Forelimb muscle (tissue), 1 donor: Measurements from ENCODE around the gene CNGA4. TPM values are rescaled to one million over a fixed set of nuclear protein-coding genes. Genes with fewer than 3 reads are reported as not detected.

Experiments used
- DNase-seq: peaks from one replicate; pipeline ENCODE4 v3.0.0-alpha.2; 2013; ENCODE audit warnings: low read depth
- polyA plus RNA-seq: library from polyadenylated mRNA; unstranded; fragments of 120-200 nt; gene quantifications from one replicate; pipeline ENCODE4 v1.2.1, GENCODE V29; 2013; ENCODE audit not compliant: insufficient read length

CNGA4 gene
- polyA plus RNA-seq, result 0.15 TPM

- no peak for DNase-seq
Observed at GRCh38 chr11:6238902-6239301, at the start of gene CNGA4. Gene CNGA4, plus strand, starts transcription at chr11:6239089. Its CDS starts 118 bp downstream, at chr11:6239207.

- DNase-seq, result no peak
Observed at GRCh38 chr11:6191742-6192141, 47.1 kb upstream of the CNGA4 start.

- DNase-seq, result no peak
Observed at GRCh38 chr11:6194065-6194581, 44.8 kb upstream of the CNGA4 start.

- DNase-seq, result no peak
Observed at GRCh38 chr11:6196396-6196795, 42.5 kb upstream of the CNGA4 start.

- DNase-seq, result no peak
Observed at GRCh38 chr11:6197466-6198200, 41.3 kb upstream of the CNGA4 start.

GRCh38 chr11:6199174-6199810, 39.6 kb upstream of the CNGA4 start, which contains the start of gene OR52W1:
Gene OR52W1, plus strand, starts transcription at chr11:6199224. Its CDS starts 0 bp downstream, at chr11:6199224.
- DNase-seq, result no peak

GRCh38 chr11:6200975-6201374, 37.9 kb upstream of the CNGA4 start:
- DNase-seq, result no peak

- no peak for DNase-seq
Observed at GRCh38 chr11:6201481-6201880, 37.4 kb upstream of the CNGA4 start.

- no peak for DNase-seq
Observed at GRCh38 chr11:6202041-6202440, 36.8 kb upstream of the CNGA4 start.

GRCh38 chr11:6203327-6203726, 35.6 kb upstream of the CNGA4 start:
- DNase-seq, result no peak

- no peak for DNase-seq
Observed at GRCh38 chr11:6204706-6205105, 34.2 kb upstream of the CNGA4 start.

GRCh38 chr11:6205366-6205765, 33.5 kb upstream of the CNGA4 start, which contains the start of gene C11orf42:
Gene C11orf42, plus strand, starts transcription at chr11:6205557. Its CDS starts 59 bp downstream, at chr11:6205616.
- no peak for DNase-seq

GRCh38 chr11:6206456-6207180, 32.3 kb upstream of the CNGA4 start:
- no peak for DNase-seq

- DNase-seq, result no peak
Observed at GRCh38 chr11:6209801-6210200, 29.1 kb upstream of the CNGA4 start.

- DNase-seq, result no peak
Observed at GRCh38 chr11:6210274-6210955, 28.5 kb upstream of the CNGA4 start.

GRCh38 chr11:6214530-6214929, 24.4 kb upstream of the CNGA4 start:
- no peak for DNase-seq

- no peak for DNase-seq
Observed at GRCh38 chr11:6216501-6216900, 22.4 kb upstream of the CNGA4 start.

- no peak for DNase-seq
Observed at GRCh38 chr11:6217722-6218121, 21.2 kb upstream of the CNGA4 start.

- DNase-seq, result no peak
Observed at GRCh38 chr11:6219359-6219758, 19.5 kb upstream of the CNGA4 start.

GRCh38 chr11:6223854-6224253, 15.0 kb upstream of the CNGA4 start:
- no peak for DNase-seq

GRCh38 chr11:6224421-6224820, 14.5 kb upstream of the CNGA4 start:
- DNase-seq, result no peak

- DNase-seq, result no peak
Observed at GRCh38 chr11:6225024-6225423, 13.9 kb upstream of the CNGA4 start.
